CD14-positive monocyte (primary cell): ENCODE data around the gene PRKAB2. TPM values are rescaled to one million over a fixed set of nuclear protein-coding genes. Genes with fewer than 3 reads are reported as not detected.

Source experiments
- DNase-seq, 3 donors: peaks; one replicate each; pipeline ENCODE4 v3.0.0-alpha.2; 2011 to 2022
- H2AFZ ChIP-seq: 2 replicates; pipeline ENCODE4 v1.6.0; 2012; ENCODE audit warnings: mild to moderate bottlenecking, low read depth, low read length, inconsistent platforms; ENCODE audit not compliant: insufficient read depth, poor library complexity, severe bottlenecking
- H3K27ac ChIP-seq, 2 donors: 1 replicate in 1 of 2; 2 replicates in 1 of 2; pipeline ENCODE4 v1.5.1; 2012 to 2013; ENCODE audit warnings: low read length in 2 of 2, control low read depth in 1 of 2, inconsistent platforms in 1 of 2, low read depth in 1 of 2, mild to moderate bottlenecking in 1 of 2
- H3K27me3 ChIP-seq, 2 donors: one replicate each; pipeline versions ENCODE4 v1.6.0 to v1.6.1; 2011 to 2013; ENCODE audit warnings: low read length in 2 of 2; ENCODE audit not compliant: control insufficient read depth in 2 of 2, insufficient read depth in 2 of 2
- H3K36me3 ChIP-seq, 2 donors: replicated peaks in 1 of 2; 1 replicate in 1 of 2; 2 replicates in 1 of 2; pipeline versions ENCODE4 v1.5.1 to v1.6.1; 2012 to 2013; ENCODE audit warnings: low read length in 2 of 2, control low read depth in 1 of 2, inconsistent platforms in 1 of 2, mild to moderate bottlenecking in 1 of 2; ENCODE audit not compliant: insufficient read depth in 2 of 2, control insufficient read depth in 1 of 2
- H3K4me1 ChIP-seq, 2 donors: 1 replicate in 1 of 2; 2 replicates in 1 of 2; pipeline versions ENCODE4 v1.5.1 to v1.6.1; 2012 to 2013; ENCODE audit warnings: low read length in 2 of 2, control low read depth in 1 of 2, inconsistent platforms in 1 of 2, mild to moderate bottlenecking in 1 of 2, moderate library complexity in 1 of 2; ENCODE audit not compliant: insufficient read depth in 2 of 2, control insufficient read depth in 1 of 2
- H3K4me2 ChIP-seq: replicated peaks from 2 replicates; pipeline ENCODE3; 2012; ENCODE audit warnings: low read length, moderate library complexity, mild to moderate bottlenecking; ENCODE audit not compliant: poor library complexity, severe bottlenecking; ENCODE audit errors: extremely low read depth
- H3K4me3 ChIP-seq, 3 experiments: fragments of 200-600 bp in 1 of 3; sonication (generic) in 1 of 3; replicated peaks in 1 of 3; 1 replicate in 2 of 3; 2 replicates in 1 of 3; pipeline ENCODE4 v1.5.1; 2011 to 2013; ENCODE audit warnings: low read length in 3 of 3, mild to moderate bottlenecking in 3 of 3, control low read depth in 2 of 3, low read depth in 2 of 3, inconsistent platforms in 1 of 3, moderate library complexity in 1 of 3
- H3K79me2 ChIP-seq: 2 replicates; pipeline ENCODE4 v1.6.0; 2012; ENCODE audit warnings: mild to moderate bottlenecking, control low read depth, inconsistent platforms, low read length, moderate library complexity; ENCODE audit not compliant: insufficient read depth
- H3K9ac ChIP-seq: 2 replicates; pipeline ENCODE4 v1.6.0; 2017; ENCODE audit warnings: low read length, mild to moderate bottlenecking; ENCODE audit not compliant: insufficient read depth, poor library complexity, severe bottlenecking
- H3K9me3 ChIP-seq, 2 donors: replicated peaks in 1 of 2; 1 replicate in 1 of 2; 2 replicates in 1 of 2; pipeline versions ENCODE4 v1.5.1 to v1.6.1; 2012 to 2013; ENCODE audit warnings: low read length in 2 of 2, control low read depth in 1 of 2; ENCODE audit not compliant: control insufficient read depth in 1 of 2, insufficient read depth in 1 of 2
- H4K20me1 ChIP-seq: 2 replicates; pipeline ENCODE4 v1.6.0; 2012; ENCODE audit warnings: mild to moderate bottlenecking, low read length, control low read depth, moderate library complexity; ENCODE audit not compliant: insufficient read depth
- H3K27ac Mint-ChIP-seq, 7 donors: one replicate each; pipeline ENCODE4 v1.8.0; 2020; ENCODE audit warnings: mild to moderate bottlenecking in 7 of 7, mixed read lengths in 7 of 7, moderate library complexity in 6 of 7, inconsistent platforms in 2 of 7
- H3K27me3 Mint-ChIP-seq, 3 donors: one replicate each; pipeline ENCODE4 v1.8.0; 2021 to 2022; ENCODE audit warnings: low read depth in 3 of 3, mild to moderate bottlenecking in 3 of 3, mixed read lengths in 3 of 3, moderate library complexity in 3 of 3, inconsistent platforms in 1 of 3
- H3K36me3 Mint-ChIP-seq, 2 donors: one replicate each; pipeline ENCODE4 v1.8.0; 2020; ENCODE audit warnings: mixed read lengths in 2 of 2, inconsistent platforms in 1 of 2, mild to moderate bottlenecking in 1 of 2
- H3K4me1 Mint-ChIP-seq: one replicate; pipeline ENCODE4 v1.8.0; 2020; ENCODE audit warnings: mild to moderate bottlenecking, mixed read lengths
- H3K4me3 Mint-ChIP-seq, 2 donors: one replicate each; pipeline ENCODE4 v1.8.0; 2020; ENCODE audit warnings: mild to moderate bottlenecking in 2 of 2, mixed read lengths in 2 of 2, moderate library complexity in 1 of 2
- H3K9me3 Mint-ChIP-seq, 7 donors: one replicate each; pipeline ENCODE4 v1.8.0; 2020 to 2022; ENCODE audit warnings: mixed read lengths in 7 of 7, mild to moderate bottlenecking in 6 of 7, moderate library complexity in 6 of 7, inconsistent platforms in 2 of 7
- WGBS: methylation state at CpG from one replicate; pipeline ENCODE4 v1.1.5; 2013; ENCODE audit warnings: missing lambda C conversion rate; ENCODE audit not compliant: insufficient coverage; 5-methylcytosine and 5-hydroxymethylcytosine counted together
- intact Hi-C, 2 donors: fragments of 100-400 bp; cut with micrococcal nuclease; formaldehyde crosslinking; loops; one replicate each; pipeline versions ENCODE4 v1.15.0 to v1.15.1; 2023
- polyA plus RNA-seq, 3 donors: library from polyadenylated mRNA; depleted of rRNA in 1 of 3; unstranded in 2 of 3; stranded (reverse) in 1 of 3; fragments of 300-500 nt in 2 of 3; fragments of >200 nt in 1 of 3; fragmentation: Illumina TruSeq in 2 of 3; gene quantifications; 1 replicate in 2 of 3; 2 replicates in 1 of 3; pipeline ENCODE4 v1.2.3, GENCODE V29; 2012 to 2021
- TF ChIP-seq, protein P1 (sequence below): fragments of 200-600 bp; IDR thresholded peaks from one replicate; pipeline ENCODE4 v1.8.0; 2022; ENCODE audit warnings: antibody characterized with exemption, mild to moderate bottlenecking

Gene PRKAB2
- polyA plus RNA-seq, 3 donors, result 1.1 to 14.0 (median 1.7) TPM

GRCh38 chr1:147211577-147211976 lies 39.3 kb upstream of the PRKAB2 start:
- H3K27me3 ChIP-seq, result no peaks in the 10 kb centered on the region
- no peak overlapping the region for H3K27ac ChIP-seq
- no peak for DNase-seq
- H3K4me2 ChIP-seq, result no peak overlapping the region
- peaks cover 0 to under 1% (median under 1%) of the 10 kb centered on the region in 7 donors for H3K9me3 Mint-ChIP-seq
- peaks cover 71 to 79% of the 10 kb centered on the region in 2 donors for H3K36me3 Mint-ChIP-seq
- H2AFZ ChIP-seq, result no peak overlapping the region
- no peak overlapping the region for H3K4me3 ChIP-seq
- peaks cover 37 to 78% of the 10 kb centered on the region in 2 donors for H3K36me3 ChIP-seq
- no peak overlapping the region for H3K4me3 Mint-ChIP-seq
- H3K9ac ChIP-seq, result no peak overlapping the region
- TF ChIP-seq, protein P1, sequence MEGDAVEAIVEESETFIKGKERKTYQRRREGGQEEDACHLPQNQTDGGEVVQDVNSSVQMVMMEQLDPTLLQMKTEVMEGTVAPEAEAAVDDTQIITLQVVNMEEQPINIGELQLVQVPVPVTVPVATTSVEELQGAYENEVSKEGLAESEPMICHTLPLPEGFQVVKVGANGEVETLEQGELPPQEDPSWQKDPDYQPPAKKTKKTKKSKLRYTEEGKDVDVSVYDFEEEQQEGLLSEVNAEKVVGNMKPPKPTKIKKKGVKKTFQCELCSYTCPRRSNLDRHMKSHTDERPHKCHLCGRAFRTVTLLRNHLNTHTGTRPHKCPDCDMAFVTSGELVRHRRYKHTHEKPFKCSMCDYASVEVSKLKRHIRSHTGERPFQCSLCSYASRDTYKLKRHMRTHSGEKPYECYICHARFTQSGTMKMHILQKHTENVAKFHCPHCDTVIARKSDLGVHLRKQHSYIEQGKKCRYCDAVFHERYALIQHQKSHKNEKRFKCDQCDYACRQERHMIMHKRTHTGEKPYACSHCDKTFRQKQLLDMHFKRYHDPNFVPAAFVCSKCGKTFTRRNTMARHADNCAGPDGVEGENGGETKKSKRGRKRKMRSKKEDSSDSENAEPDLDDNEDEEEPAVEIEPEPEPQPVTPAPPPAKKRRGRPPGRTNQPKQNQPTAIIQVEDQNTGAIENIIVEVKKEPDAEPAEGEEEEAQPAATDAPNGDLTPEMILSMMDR, result no peak
- 100% methylated on average over 2 of the region's 2 CpGs for WGBS
- H3K27ac Mint-ChIP-seq, result no peak overlapping the region
- H3K9me3 ChIP-seq, result no peaks in the 10 kb centered on the region
- no peaks in the 10 kb centered on the region for H4K20me1 ChIP-seq
- H3K79me2 ChIP-seq, result no peaks in the 10 kb centered on the region
- intact Hi-C loops, result no loop called here
- H3K4me1 ChIP-seq, result peaks cover 0 to under 1% of the 10 kb centered on the region in 2 donors
- peaks cover 3% of the 10 kb centered on the region for H3K4me1 Mint-ChIP-seq
- peaks cover 0 to 2% (median 0%) of the 10 kb centered on the region in 3 donors for H3K27me3 Mint-ChIP-seq

- Mint-ChIP-seq H3K27ac (no peak overlapping the region), H3K9me3 (peaks cover 0 to 3% (median 2%) of the 10 kb centered on the region in 7 donors), H3K4me3 (no peak overlapping the region), H3K36me3 (peaks cover 70 to 81% of the 10 kb centered on the region in 2 donors), H3K27me3 (peaks cover 0 to 2% (median 0%) of the 10 kb centered on the region in 3 donors), H3K4me1 (peaks cover 3% of the 10 kb centered on the region)
- no peaks in the 10 kb centered on the region for H4K20me1 ChIP-seq
- no CpG with 5 or more reads among the region's 2 CpGs for WGBS
- H3K4me1 ChIP-seq, result no peaks in the 10 kb centered on the region
- intact Hi-C loops, result no loop called here
- no peaks in the 10 kb centered on the region for H3K79me2 ChIP-seq
- DNase-seq, result no peak
- no peaks in the 10 kb centered on the region for H3K9me3 ChIP-seq
- no peaks in the 10 kb centered on the region for H3K27me3 ChIP-seq
- H3K36me3 ChIP-seq, result peaks cover 37 to 76% of the 10 kb centered on the region in 2 donors
- H3K9ac ChIP-seq, result no peak overlapping the region
- TF ChIP-seq, protein P1, result no peak
- no peak overlapping the region for H2AFZ ChIP-seq
- H3K4me2 ChIP-seq, result no peak overlapping the region
- H3K27ac ChIP-seq, result no peak overlapping the region
- H3K4me3 ChIP-seq, result no peak overlapping the region
Observed at GRCh38 chr1:147210987-147211386, 38.7 kb upstream of the PRKAB2 start.
